Measurements from ENCODE around the gene GSTT2B. TPM values are rescaled to one million over a fixed set of nuclear protein-coding genes. Genes with fewer than 3 reads are reported as not detected.

GSTT2B gene
- polyA plus RNA-seq, 3 donors, result 0.25 to 0.72 TPM; not detected in 1

GRCh38 chr22:24008022-24008283 is 47.0 kb upstream of the GSTT2B start:
- no peak overlapping the region for H2AFZ ChIP-seq (ENCODE audit: insufficient read depth, low read depth, low read length, poor library complexity, severe bottlenecking)
- H3K36me3 Mint-ChIP-seq, result no peaks in the 10 kb centered on the region
- H3K36me3 ChIP-seq (replicated peaks in 1 of 2; ENCODE audit: control insufficient read depth in 1 of 2, insufficient read depth in 2 of 2, low read length in 2 of 2), result no peaks in the 10 kb centered on the region
- H3K27ac ChIP-seq (ENCODE audit: low read depth in 1 of 2, low read length in 2 of 2), result no peak overlapping the region
- H3K4me3 ChIP-seq (replicated peaks in 1 of 3; ENCODE audit: low read depth in 2 of 3, low read length in 3 of 3), result no peak overlapping the region
- no peaks in the 10 kb centered on the region for H3K9me3 ChIP-seq (replicated peaks in 1 of 2; ENCODE audit: control insufficient read depth in 1 of 2, insufficient read depth in 1 of 2, low read length in 2 of 2)
- no peak overlapping the region for H3K27ac Mint-ChIP-seq
- H3K4me1 Mint-ChIP-seq, result peaks cover 14% of the 10 kb centered on the region
- intact Hi-C loops (cut with micrococcal nuclease), result loop anchor here in 1 of 2 donors (5.0 kb wide), 1 partner anchor 71 kb away; no protein-coding TSS in a partner anchor
- H3K4me1 ChIP-seq (ENCODE audit: control insufficient read depth in 1 of 2, insufficient read depth in 2 of 2, low read length in 2 of 2), result peaks cover 11 to 12% of the 10 kb centered on the region in 2 donors
- no peak for DNase-seq
- TF ChIP-seq, protein P1, sequence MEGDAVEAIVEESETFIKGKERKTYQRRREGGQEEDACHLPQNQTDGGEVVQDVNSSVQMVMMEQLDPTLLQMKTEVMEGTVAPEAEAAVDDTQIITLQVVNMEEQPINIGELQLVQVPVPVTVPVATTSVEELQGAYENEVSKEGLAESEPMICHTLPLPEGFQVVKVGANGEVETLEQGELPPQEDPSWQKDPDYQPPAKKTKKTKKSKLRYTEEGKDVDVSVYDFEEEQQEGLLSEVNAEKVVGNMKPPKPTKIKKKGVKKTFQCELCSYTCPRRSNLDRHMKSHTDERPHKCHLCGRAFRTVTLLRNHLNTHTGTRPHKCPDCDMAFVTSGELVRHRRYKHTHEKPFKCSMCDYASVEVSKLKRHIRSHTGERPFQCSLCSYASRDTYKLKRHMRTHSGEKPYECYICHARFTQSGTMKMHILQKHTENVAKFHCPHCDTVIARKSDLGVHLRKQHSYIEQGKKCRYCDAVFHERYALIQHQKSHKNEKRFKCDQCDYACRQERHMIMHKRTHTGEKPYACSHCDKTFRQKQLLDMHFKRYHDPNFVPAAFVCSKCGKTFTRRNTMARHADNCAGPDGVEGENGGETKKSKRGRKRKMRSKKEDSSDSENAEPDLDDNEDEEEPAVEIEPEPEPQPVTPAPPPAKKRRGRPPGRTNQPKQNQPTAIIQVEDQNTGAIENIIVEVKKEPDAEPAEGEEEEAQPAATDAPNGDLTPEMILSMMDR (IDR thresholded peaks at IDR 0.05), result no peak
- peaks cover 18% of the 10 kb centered on the region for H3K79me2 ChIP-seq (ENCODE audit: insufficient read depth, low read length)
- H3K27me3 ChIP-seq (ENCODE audit: control insufficient read depth in 2 of 2, insufficient read depth in 2 of 2, low read length in 2 of 2), result no peaks in the 10 kb centered on the region
- no peak overlapping the region for H3K9ac ChIP-seq (ENCODE audit: insufficient read depth, low read length, poor library complexity, severe bottlenecking)
- H3K4me2 ChIP-seq (replicated peaks; ENCODE audit: extremely low read depth, low read length, poor library complexity, severe bottlenecking), result no peak overlapping the region
- peaks cover 0 to 3% (median 0%) of the 10 kb centered on the region in 7 donors for H3K9me3 Mint-ChIP-seq
- no peak overlapping the region for H3K4me3 Mint-ChIP-seq
- H3K27me3 Mint-ChIP-seq (ENCODE audit: low read depth in 3 of 3), result peaks cover 0 to 3% (median 1%) of the 10 kb centered on the region in 3 donors
- H4K20me1 ChIP-seq (ENCODE audit: insufficient read depth, low read length), result no peaks in the 10 kb centered on the region
- WGBS (ENCODE audit: insufficient coverage), result 100% methylated on average over 1 of the region's 1 CpG

GRCh38 chr22:24007253-24008021 is 46.4 kb upstream of the GSTT2B start:
- H3K9me3 Mint-ChIP-seq, result peaks cover 0 to 3% (median 0%) of the 10 kb centered on the region in 7 donors
- 83% methylated on average over 6 of the region's 8 CpGs for WGBS (ENCODE audit: insufficient coverage)
- Histone ChIP-seq H3K4me2 (replicated peaks; ENCODE audit: extremely low read depth, low read length, poor library complexity, severe bottlenecking) (no peak overlapping the region), H3K79me2 (ENCODE audit: insufficient read depth, low read length) (peaks cover 13% of the 10 kb centered on the region), H3K27ac (ENCODE audit: low read depth in 1 of 2, low read length in 2 of 2) (no peak overlapping the region), H2AFZ (ENCODE audit: insufficient read depth, low read depth, low read length, poor library complexity, severe bottlenecking) (no peak overlapping the region), H3K27me3 (ENCODE audit: control insufficient read depth in 2 of 2, insufficient read depth in 2 of 2, low read length in 2 of 2) (no peaks in the 10 kb centered on the region), H3K4me1 (ENCODE audit: control insufficient read depth in 1 of 2, insufficient read depth in 2 of 2, low read length in 2 of 2) (peaks cover 10 to 11% of the 10 kb centered on the region in 2 donors), H3K9me3 (replicated peaks in 1 of 2; ENCODE audit: control insufficient read depth in 1 of 2, insufficient read depth in 1 of 2, low read length in 2 of 2) (no peaks in the 10 kb centered on the region), H3K4me3 (replicated peaks in 1 of 3; ENCODE audit: low read depth in 2 of 3, low read length in 3 of 3) (no peak overlapping the region), H3K9ac (ENCODE audit: insufficient read depth, low read length, poor library complexity, severe bottlenecking) (no peak overlapping the region), H3K36me3 (replicated peaks in 1 of 2; ENCODE audit: control insufficient read depth in 1 of 2, insufficient read depth in 2 of 2, low read length in 2 of 2) (no peaks in the 10 kb centered on the region), H4K20me1 (ENCODE audit: insufficient read depth, low read length) (no peaks in the 10 kb centered on the region)
- TF ChIP-seq, protein P1 (IDR thresholded peaks at IDR 0.05), result no peak
- no peak overlapping the region for H3K4me3 Mint-ChIP-seq
- H3K27me3 Mint-ChIP-seq (ENCODE audit: low read depth in 3 of 3), result peaks cover 0 to 3% (median 1%) of the 10 kb centered on the region in 3 donors
- H3K36me3 Mint-ChIP-seq, result no peaks in the 10 kb centered on the region
- H3K4me1 Mint-ChIP-seq, result peaks cover 12% of the 10 kb centered on the region
- H3K27ac Mint-ChIP-seq, result peak overlapping the region in 1 of 7 donors; percentile 16
- no peak for DNase-seq
- intact Hi-C loops (cut with micrococcal nuclease), result loop anchor here in 1 of 2 donors (5.0 kb wide), 1 partner anchor 70 kb away; no protein-coding TSS in a partner anchor

All from CD14-positive monocyte (primary cell).